Measurements from ENCODE around the gene GOLGA6D.
"Not testable (repeated sequence)": the region's sequence is repeated elsewhere in the genome, so short reads cannot be mapped to it uniquely, and the experiment has no call there.

The GOLGA6D gene

GRCh38 chr15:75282572-75282971 lies at the start of gene GOLGA6D:
Gene GOLGA6D, plus strand, starts transcription at chr15:75282835. Its CDS starts 41 bp downstream, at chr15:75282876.
- DNase-seq (ENCODE audit: low read depth), result not testable (repeated sequence)

GRCh38 chr15:75233504-75234190 lies 49.0 kb upstream of the GOLGA6D start:
- no peak for DNase-seq (ENCODE audit: low read depth)

- DNase-seq (ENCODE audit: low read depth), result no peak
Observed at GRCh38 chr15:75234191-75234810, 48.3 kb upstream of the GOLGA6D start.

- DNase-seq (ENCODE audit: low read depth), result no peak
Observed at GRCh38 chr15:75235051-75235673, 47.5 kb upstream of the GOLGA6D start.

GRCh38 chr15:75235760-75236729 lies 46.6 kb upstream of the GOLGA6D start:
- no peak for DNase-seq (ENCODE audit: low read depth)

- DNase-seq (ENCODE audit: low read depth), result no peak
Observed at GRCh38 chr15:75237316-75237982, 45.2 kb upstream of the GOLGA6D start.

- DNase-seq (ENCODE audit: low read depth), result no peak
Observed at GRCh38 chr15:75238150-75238549, 44.5 kb upstream of the GOLGA6D start.

- not testable (repeated sequence) for DNase-seq (ENCODE audit: low read depth)
Observed at GRCh38 chr15:75245741-75246140, 36.9 kb upstream of the GOLGA6D start.

GRCh38 chr15:75248991-75249390 lies 33.6 kb upstream of the GOLGA6D start:
- not testable (repeated sequence) for DNase-seq (ENCODE audit: low read depth)

- DNase-seq (ENCODE audit: low read depth), result no peak
Observed at GRCh38 chr15:75249726-75250125, 32.9 kb upstream of the GOLGA6D start.

GRCh38 chr15:75251343-75251742 lies 31.3 kb upstream of the GOLGA6D start:
- not testable (repeated sequence) for DNase-seq (ENCODE audit: low read depth)

GRCh38 chr15:75252285-75252684 lies 30.4 kb upstream of the GOLGA6D start:
- not testable (repeated sequence) for DNase-seq (ENCODE audit: low read depth)

- DNase-seq (ENCODE audit: low read depth), result not testable (repeated sequence)
Observed at GRCh38 chr15:75258034-75258433, 24.6 kb upstream of the GOLGA6D start, which contains the start of gene GOLGA6C. Gene GOLGA6C, plus strand, starts transcription at chr15:75258334. Its CDS starts 265 bp downstream, at chr15:75258599.

GRCh38 chr15:75258620-75259343 lies 23.9 kb upstream of the GOLGA6D start:
- DNase-seq (ENCODE audit: low read depth), result not testable (repeated sequence)

- DNase-seq (ENCODE audit: low read depth), result not testable (repeated sequence)
Observed at GRCh38 chr15:75259873-75260272, 22.8 kb upstream of the GOLGA6D start.

- not testable (repeated sequence) for DNase-seq (ENCODE audit: low read depth)
Observed at GRCh38 chr15:75273751-75274359, 8.8 kb upstream of the GOLGA6D start.

GRCh38 chr15:75274509-75275107 lies 8.0 kb upstream of the GOLGA6D start:
- DNase-seq (ENCODE audit: low read depth), result not testable (repeated sequence)

- not testable (repeated sequence) for DNase-seq (ENCODE audit: low read depth)
Observed at GRCh38 chr15:75275617-75276016, 7.0 kb upstream of the GOLGA6D start.

GRCh38 chr15:75278497-75278896 lies 4.1 kb upstream of the GOLGA6D start:
- DNase-seq (ENCODE audit: low read depth), result not testable (repeated sequence)

GRCh38 chr15:75284152-75284551 lies 1.5 kb downstream of the GOLGA6D start:
- DNase-seq (ENCODE audit: low read depth), result not testable (repeated sequence)

Measured in GM04503 (cell line).